ENCODE results near the gene IGHMBP2. TPM values are rescaled to one million over a fixed set of nuclear protein-coding genes. Genes with fewer than 3 reads are reported as not detected.
A peak's percentile ranks its signal among the peaks of the same experiment; 100 is the strongest.

Gene IGHMBP2
- total RNA-seq, 1 donor from 2014 or later, result 18.1 TPM

GRCh38 chr11:68959465-68960293, 56.0 kb downstream of the IGHMBP2 start:
- Mint-ChIP-seq H3K27me3 (ENCODE audit: low read depth) (no peaks in the 10 kb centered on the region), H3K4me3 (ENCODE audit: unreplicated experiment) (no peak overlapping the region), H3K36me3 (ENCODE audit: low read depth) (no peaks in the 10 kb centered on the region), H3K27ac (ENCODE audit: unreplicated experiment) (no peak overlapping the region), H3K4me1 (ENCODE audit: low read depth) (peaks cover 5% of the 10 kb centered on the region), H3K9me3 (ENCODE audit: low read depth) (no peaks in the 10 kb centered on the region)
- TF ChIP-seq CTCF (IDR thresholded peaks at IDR 0.05), result no peak
- peak; percentile 75 for DNase-seq (ENCODE audit: low spot score)

DNA sequence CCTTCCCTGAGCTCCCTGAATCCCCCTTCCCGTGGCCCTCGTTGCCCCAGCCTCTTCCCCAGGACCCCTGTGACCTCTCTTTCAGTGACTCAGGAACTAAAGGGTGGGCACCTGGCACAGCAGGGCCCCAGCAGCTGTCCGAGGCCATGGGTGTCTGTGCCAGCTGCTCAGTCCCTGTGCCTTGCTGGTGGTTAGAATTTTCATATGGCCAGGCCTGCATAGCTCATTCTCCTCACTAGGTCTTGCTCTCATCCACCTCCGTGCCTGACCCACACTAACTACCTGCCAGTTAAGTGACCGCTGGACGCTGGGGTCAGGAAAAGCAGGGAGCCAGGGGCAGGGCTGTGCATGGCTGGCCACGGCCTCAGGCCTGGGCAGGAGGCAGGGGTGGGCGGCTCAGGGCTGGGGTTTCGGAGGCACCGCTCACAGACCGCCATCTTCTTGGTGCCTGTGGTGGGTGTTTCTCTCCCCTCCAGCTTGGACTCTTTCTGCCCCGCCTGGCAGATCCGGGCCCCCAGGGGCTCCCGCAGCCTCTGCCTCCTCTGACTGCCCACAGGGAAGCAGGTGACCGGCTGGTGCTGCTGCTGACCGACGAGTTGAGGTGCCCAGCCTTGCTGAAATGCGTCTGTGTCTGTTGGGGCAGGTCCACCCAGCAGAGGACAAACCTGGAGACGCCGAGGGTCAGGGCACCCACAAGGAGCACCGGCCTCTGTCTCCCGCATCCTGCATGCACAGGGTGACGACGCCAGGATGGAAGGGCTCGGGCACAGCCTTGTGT, 56.8 kb downstream of the IGHMBP2 start:
- no peaks in the 10 kb centered on the region for H3K27me3 Mint-ChIP-seq (ENCODE audit: low read depth)
- no peak overlapping the region for H3K27ac Mint-ChIP-seq (ENCODE audit: unreplicated experiment)
- H3K9me3 Mint-ChIP-seq (ENCODE audit: low read depth), result no peaks in the 10 kb centered on the region
- DNase-seq (ENCODE audit: low spot score), result peak; percentile 88
- no peaks in the 10 kb centered on the region for H3K4me1 Mint-ChIP-seq (ENCODE audit: low read depth)
- no peaks in the 10 kb centered on the region for H3K36me3 Mint-ChIP-seq (ENCODE audit: low read depth)
- TF ChIP-seq CTCF (IDR thresholded peaks at IDR 0.05), result no peak
- no peak overlapping the region for H3K4me3 Mint-ChIP-seq (ENCODE audit: unreplicated experiment)

DNA sequence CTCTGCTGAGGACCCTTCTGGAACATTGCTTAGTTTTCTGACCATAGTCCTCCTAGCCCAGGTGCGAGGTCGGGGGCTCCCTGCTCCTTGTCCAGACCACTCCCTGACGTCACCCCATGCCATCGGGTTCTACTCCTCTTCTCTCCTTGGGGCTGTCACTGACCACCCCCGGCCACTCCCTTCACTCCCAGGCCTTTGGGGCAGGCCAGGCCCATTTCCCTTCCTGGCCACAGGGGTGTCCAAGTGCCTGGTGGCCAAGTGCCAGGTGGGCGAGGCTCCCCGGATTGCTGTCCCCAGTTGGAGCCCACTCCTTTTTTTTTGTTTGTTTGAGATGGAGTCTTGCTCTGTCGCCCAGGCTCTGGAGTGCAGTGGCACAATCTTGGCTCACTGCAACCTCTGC, 57.6 kb downstream of the IGHMBP2 start:
- H3K9me3 Mint-ChIP-seq (ENCODE audit: low read depth), result no peaks in the 10 kb centered on the region
- no peak overlapping the region for H3K4me3 Mint-ChIP-seq (ENCODE audit: unreplicated experiment)
- DNase-seq (ENCODE audit: low spot score), result peak; percentile 68
- no peaks in the 10 kb centered on the region for H3K36me3 Mint-ChIP-seq (ENCODE audit: low read depth)
- H3K27ac Mint-ChIP-seq (ENCODE audit: unreplicated experiment), result no peak overlapping the region
- H3K27me3 Mint-ChIP-seq (ENCODE audit: low read depth), result no peaks in the 10 kb centered on the region
- H3K4me1 Mint-ChIP-seq (ENCODE audit: low read depth), result no peaks in the 10 kb centered on the region
- TF ChIP-seq CTCF (IDR thresholded peaks at IDR 0.05), result no peak

DNA sequence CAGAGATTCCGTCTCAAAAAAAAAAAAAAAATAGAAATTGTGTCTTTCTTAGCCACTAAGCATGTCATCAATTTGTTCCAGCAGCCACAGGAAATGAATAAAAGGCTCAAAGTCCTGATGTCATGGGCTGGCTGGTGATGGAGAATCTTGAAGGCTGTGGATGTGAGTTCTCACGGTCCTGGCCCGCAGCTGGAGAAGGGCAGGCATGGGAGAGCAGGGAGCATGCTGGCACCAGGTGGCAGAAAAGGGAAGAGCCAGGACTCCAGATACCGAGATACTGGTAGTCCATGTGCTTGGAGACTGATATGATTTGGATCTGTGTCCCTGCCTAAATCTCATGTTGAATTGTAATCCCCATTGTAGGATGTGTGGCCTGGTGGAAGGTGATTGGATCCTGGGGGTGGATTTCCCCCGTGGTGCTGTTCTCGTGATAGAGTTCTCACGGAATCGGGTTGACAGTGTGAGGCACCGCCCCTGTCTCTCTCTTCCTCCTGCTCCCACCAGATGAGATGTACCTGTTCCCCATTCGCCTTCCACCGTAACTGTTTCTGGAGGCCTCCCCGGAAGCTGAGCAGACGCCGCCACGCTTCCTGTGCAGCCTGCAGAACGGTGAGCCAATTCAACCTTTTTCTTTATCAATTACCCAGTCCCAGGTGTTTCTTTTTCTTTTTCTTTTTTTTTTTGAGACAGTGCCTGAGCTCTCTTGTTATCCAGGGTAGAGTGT, 59.0 kb downstream of the IGHMBP2 start:
- Mint-ChIP-seq H3K9me3 (ENCODE audit: low read depth) (no peaks in the 10 kb centered on the region), H3K27me3 (ENCODE audit: low read depth) (no peaks in the 10 kb centered on the region), H3K4me1 (ENCODE audit: low read depth) (no peaks in the 10 kb centered on the region), H3K36me3 (ENCODE audit: low read depth) (no peaks in the 10 kb centered on the region), H3K27ac (ENCODE audit: unreplicated experiment) (no peak overlapping the region), H3K4me3 (ENCODE audit: unreplicated experiment) (no peak overlapping the region)
- peak; percentile 21 for DNase-seq (ENCODE audit: low spot score)
- TF ChIP-seq CTCF (IDR thresholded peaks at IDR 0.05), result peak; percentile 39

DNA sequence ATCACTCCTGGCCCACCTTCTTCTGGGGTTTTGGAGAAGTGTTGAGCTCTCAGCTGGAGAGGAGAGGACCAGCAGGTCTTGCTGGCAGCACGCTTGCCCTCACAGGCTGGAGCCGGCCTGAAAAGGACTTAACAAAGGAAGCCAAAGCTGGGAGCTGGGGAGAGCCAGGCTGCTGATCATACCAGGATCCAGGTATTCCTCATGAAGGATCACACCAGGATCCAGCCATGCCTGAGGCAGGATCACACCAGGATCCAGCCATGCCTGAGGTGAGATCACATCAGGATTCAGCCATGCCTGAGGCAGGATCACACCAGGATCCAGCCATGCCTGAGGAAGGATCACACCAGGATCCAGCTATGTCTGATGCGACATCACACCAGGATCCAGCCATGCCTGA, 60.1 kb downstream of the IGHMBP2 start:
- peak; percentile 47 for DNase-seq (ENCODE audit: low spot score)
- Mint-ChIP-seq H3K36me3 (ENCODE audit: low read depth) (no peaks in the 10 kb centered on the region), H3K4me3 (ENCODE audit: unreplicated experiment) (no peak overlapping the region), H3K9me3 (ENCODE audit: low read depth) (no peaks in the 10 kb centered on the region), H3K27ac (ENCODE audit: unreplicated experiment) (no peak overlapping the region), H3K4me1 (ENCODE audit: low read depth) (no peaks in the 10 kb centered on the region), H3K27me3 (ENCODE audit: low read depth) (no peaks in the 10 kb centered on the region)
- TF ChIP-seq CTCF (IDR thresholded peaks at IDR 0.05), result no peak
